Transverse colon (tissue), 4 donors: ENCODE data around the gene NAA80. TPM values are rescaled to one million over a fixed set of nuclear protein-coding genes. Genes with fewer than 3 reads are reported as not detected.

Experiments
- DNase-seq: peaks from one replicate; pipeline ENCODE4 v3.0.0-alpha.2; 2019
- H3K27ac ChIP-seq, 4 donors: fragments of 200-600 bp; sonication (generic); 2 replicates each; pipeline ENCODE4 v1.5.1; 2016 to 2018; ENCODE audit warnings: inconsistent platforms in 4 of 4
- H3K27me3 ChIP-seq: fragments of 200-600 bp; sonication (generic); 2 replicates; pipeline ENCODE4 v1.5.1; 2017; ENCODE audit warnings: inconsistent platforms
- H3K36me3 ChIP-seq, 4 donors: fragments of 200-600 bp; sonication (generic); 2 replicates each; pipeline ENCODE4 v1.5.1; 2017 to 2019; ENCODE audit warnings: inconsistent platforms in 4 of 4
- H3K4me1 ChIP-seq, 4 donors: fragments of 200-600 bp; sonication (generic); 2 replicates each; pipeline ENCODE4 v1.5.1; 2017 to 2020; ENCODE audit warnings: inconsistent platforms in 4 of 4
- H3K4me3 ChIP-seq, 4 donors: fragments of 200-600 bp; sonication (generic); 1 replicate in 1 of 4; 2 replicates in 3 of 4; pipeline versions ENCODE4 v1.5.1 to v1.6.1; 2017 to 2019; ENCODE audit warnings: inconsistent platforms in 4 of 4
- H3K9me3 ChIP-seq, 2 donors: fragments of 200-600 bp; sonication (generic); 2 replicates each; pipeline ENCODE4 v1.5.1; 2017 to 2019; ENCODE audit warnings: inconsistent platforms in 2 of 2
- CTCF ChIP-seq, 5 experiments: fragments of 200-600 bp in 3 of 5; fragments of 450-650 bp in 2 of 5; sonication (generic) in 3 of 5; IDR thresholded peaks; 1 replicate in 2 of 5; 2 replicates in 3 of 5; pipeline ENCODE4 v1.5.1; 2016 to 2017; ENCODE audit warnings: antibody characterized with exemption in 5 of 5, inconsistent platforms in 3 of 5, mild to moderate bottlenecking in 2 of 5, moderate library complexity in 1 of 5
- EP300 ChIP-seq: sonication (generic); formaldehyde crosslinking; IDR thresholded peaks from one replicate; pipeline ENCODE4 v1.6.1; 2017; ENCODE audit warnings: antibody characterized with exemption, low read depth
- POLR2A ChIP-seq: fragments of 450-650 bp; IDR thresholded peaks from one replicate; pipeline ENCODE4 v1.6.1; 2016; ENCODE audit warnings: antibody characterized with exemption, mild to moderate bottlenecking, moderate library complexity
- POLR2AphosphoS5 ChIP-seq, 3 donors: sonication (generic); formaldehyde crosslinking; IDR thresholded peaks; one replicate each; pipeline ENCODE4 v1.6.1; 2016; ENCODE audit warnings: antibody characterized with exemption in 3 of 3
- WGBS, 2 donors: methylation state at CpG; one replicate each; pipeline ENCODE4 v1.1.5; 2018; ENCODE audit warnings: low coverage in 1 of 2; 5-methylcytosine and 5-hydroxymethylcytosine counted together
- in situ Hi-C, 4 donors: fragments of 200-750 bp; cut with MboI; loops; one replicate each; pipeline versions ENCODE4 v1.15.0 to v1.15.1; 2017; ENCODE audit warnings: low sequenced_read_pairs in 3 of 4, low pct_ligation_motif_present in 1 of 4, low pct_unique_long_range_greater_than_20kb in 1 of 4
- intact Hi-C: fragments of 100-400 bp; cut with DNase I; formaldehyde crosslinking; loops from one replicate; pipeline ENCODE4 v1.15.1; 2023; ENCODE audit warnings: low total_unique reads
- total RNA-seq, 4 donors: library from RNA; depleted of rRNA; stranded (reverse); fragments of >200 nt; gene quantifications; one replicate each; pipeline ENCODE4 v1.1.0, GENCODE V29; 2016

Gene NAA80
- total RNA-seq, 4 donors from 2014 or later = 5.2 to 13.0 (median 7.8) TPM

- H3K36me3 ChIP-seq = peaks cover 0 to 12% (median 0%) of the 10 kb centered on the region in 4 donors
Measured at GRCh38 chr3:50251220-50251619, 48.0 kb downstream of the NAA80 start.

GRCh38 chr3:50250514-50250913 is 48.7 kb downstream of the NAA80 start:
- H3K4me1 ChIP-seq = peaks cover 21 to 68% (median 31%) of the 10 kb centered on the region in 4 donors
- peaks cover 0 to 11% (median 0%) of the 10 kb centered on the region in 4 donors for H3K36me3 ChIP-seq
- WGBS, 2 donors = 86% methylated on average over 4 of the region's 4 CpGs; no CpG with 5 or more reads in 1 of the 2 donors
- in situ Hi-C loops = no loop called here
- peak overlapping the region in 1 of 4 donors; percentile 4 for H3K27ac ChIP-seq
- no peak for DNase-seq
- intact Hi-C loops = no loop called here
- no peak overlapping the region for H3K4me3 ChIP-seq
- no peaks in the 10 kb centered on the region for H3K27me3 ChIP-seq
- TF ChIP-seq POLR2AphosphoS5 (IDR thresholded peaks at IDR 0.05) (no peak), EP300 (no peak), POLR2A (no peak), CTCF (IDR thresholded peaks at IDR 0.05) (no peak)
- H3K9me3 ChIP-seq = no peaks in the 10 kb centered on the region

More at GRCh38 chr3:50251220-50251619, 48.0 kb downstream of the NAA80 start:
- peaks cover 16 to 61% (median 26%) of the 10 kb centered on the region in 4 donors for H3K4me1 ChIP-seq
- 74% methylated on average over 8 of the region's 8 CpGs; no CpG with 5 or more reads in 1 of the 2 donors for WGBS, 2 donors
- H3K27me3 ChIP-seq = no peaks in the 10 kb centered on the region
- H3K4me3 ChIP-seq = no peak overlapping the region
- H3K27ac ChIP-seq = no peak overlapping the region
- in situ Hi-C loops (no loop called here), intact Hi-C loops (no loop called here)
- TF ChIP-seq EP300 (no peak), POLR2A (no peak)
- H3K9me3 ChIP-seq = no peaks in the 10 kb centered on the region
- DNase-seq = no peak

- Histone ChIP-seq H3K27me3 (no peaks in the 10 kb centered on the region), H3K9me3 (no peaks in the 10 kb centered on the region), H3K4me3 (no peak overlapping the region), H3K27ac (peak overlapping the region in 3 of 4 donors; percentile 45 to 85 (median 84)), H3K4me1 (peaks cover 28 to 70% (median 35%) of the 10 kb centered on the region in 4 donors), H3K36me3 (peaks cover 0 to 11% (median 0%) of the 10 kb centered on the region in 4 donors)
- TF ChIP-seq POLR2AphosphoS5 (IDR thresholded peaks at IDR 0.05) (no peak), CTCF (IDR thresholded peaks at IDR 0.05) (no peak)
- intact Hi-C loops (no loop called here), in situ Hi-C loops (no loop called here)
- WGBS, 2 donors = 90 to 92% methylated on average over 2 to 5 of the region's 5 CpGs
- no peak for DNase-seq
Measured at GRCh38 chr3:50249457-50249856, 49.7 kb downstream of the NAA80 start.

GRCh38 chr3:50248387-50248786 is 50.8 kb downstream of the NAA80 start:
- no peak overlapping the region for H3K4me3 ChIP-seq
- TF ChIP-seq EP300 = no peak
- no peak for TF ChIP-seq CTCF (IDR thresholded peaks at IDR 0.05)
- TF ChIP-seq POLR2A = no peak
- no peak for TF ChIP-seq POLR2AphosphoS5 (IDR thresholded peaks at IDR 0.05)
- H3K9me3 ChIP-seq = no peaks in the 10 kb centered on the region
- DNase-seq = peak; percentile 65
- in situ Hi-C loops (no loop called here), intact Hi-C loops (no loop called here)
- no peaks in the 10 kb centered on the region for H3K27me3 ChIP-seq
- peaks cover 31 to 79% (median 37%) of the 10 kb centered on the region in 4 donors for H3K4me1 ChIP-seq
- H3K27ac ChIP-seq = peak overlapping the region; percentile 45 to 85 (median 76)
- H3K36me3 ChIP-seq = peaks cover 0 to 11% (median 0%) of the 10 kb centered on the region in 4 donors
- WGBS, 2 donors = 32% methylated on average over 3 of the region's 3 CpGs; no CpG with 5 or more reads in 1 of the 2 donors

- TF ChIP-seq POLR2AphosphoS5 (IDR thresholded peaks at IDR 0.05) (no peak), CTCF (IDR thresholded peaks at IDR 0.05) (peak in 3 of 5 experiments; percentile 3 to 42 (median 15))
- Histone ChIP-seq H3K4me3 (peak overlapping the region in 1 of 4 donors; percentile 48), H3K27me3 (no peaks in the 10 kb centered on the region), H3K27ac (peak overlapping the region; percentile 67 to 85 (median 82)), H3K9me3 (no peaks in the 10 kb centered on the region), H3K36me3 (no peaks in the 10 kb centered on the region), H3K4me1 (peaks cover 46 to 96% (median 55%) of the 10 kb centered on the region in 4 donors)
- 23% methylated on average over 10 of the region's 10 CpGs; no CpG with 5 or more reads in 1 of the 2 donors for WGBS, 2 donors
- intact Hi-C loops (loop anchor here (2.0 kb wide), 1 partner anchor 20 kb away; no protein-coding TSS in a partner anchor), in situ Hi-C loops (no loop called here)
- peak; percentile 55 for DNase-seq
Measured at GRCh38 chr3:50246517-50246954, 52.7 kb downstream of the NAA80 start.
